Body of pancreas (tissue), 4 donors: Measurements from ENCODE around the gene HPS5.
A peak's percentile ranks its signal among the peaks of the same experiment; 100 is the strongest.

Experiments
- POLR2A ChIP-seq, 3 donors: fragments of 450-650 bp; IDR thresholded peaks; one replicate each; pipeline ENCODE4 v1.6.1; 2016; ENCODE audit warnings: antibody characterized with exemption in 3 of 3, mild to moderate bottlenecking in 2 of 3
- TF ChIP-seq, protein P1 (sequence below), 7 experiments: fragments of 450-650 bp in 4 of 7; fragments of 200-600 bp in 3 of 7; sonication (generic) in 3 of 7; IDR thresholded peaks; one replicate each; pipeline ENCODE4 v1.5.1; 2016 to 2019; ENCODE audit warnings: antibody characterized with exemption in 7 of 7

DNA sequence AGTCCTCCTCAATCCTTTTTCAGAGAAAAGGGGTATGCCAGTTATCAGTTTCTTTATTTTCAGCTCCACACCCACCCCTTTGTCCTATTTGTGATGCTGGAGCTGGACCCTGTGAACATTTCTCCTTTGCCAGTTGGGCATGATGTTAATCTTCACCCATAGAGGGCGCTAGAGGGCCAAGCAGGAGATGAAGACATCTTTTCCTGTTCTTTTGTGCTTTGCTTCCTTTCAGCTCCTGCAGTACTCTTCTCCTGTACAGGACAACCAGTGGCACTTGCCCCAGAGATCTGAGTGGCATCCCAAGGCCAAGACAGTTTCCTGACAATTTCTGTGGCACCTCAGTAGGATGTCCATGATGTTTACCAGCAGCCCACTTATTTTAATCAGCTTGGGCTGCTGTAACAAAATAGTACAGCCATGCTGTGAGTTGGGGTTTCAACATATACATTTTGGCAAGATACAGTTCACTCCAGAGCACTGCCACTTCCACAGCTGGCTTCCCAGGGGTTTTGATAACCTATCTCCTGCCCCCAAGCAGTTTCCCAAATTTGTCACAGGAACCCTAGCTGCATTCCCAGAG is 78.1 kb downstream of the HPS5 start:
- no peak for TF ChIP-seq POLR2A (IDR thresholded peaks at IDR 0.05)
- TF ChIP-seq, protein P1, sequence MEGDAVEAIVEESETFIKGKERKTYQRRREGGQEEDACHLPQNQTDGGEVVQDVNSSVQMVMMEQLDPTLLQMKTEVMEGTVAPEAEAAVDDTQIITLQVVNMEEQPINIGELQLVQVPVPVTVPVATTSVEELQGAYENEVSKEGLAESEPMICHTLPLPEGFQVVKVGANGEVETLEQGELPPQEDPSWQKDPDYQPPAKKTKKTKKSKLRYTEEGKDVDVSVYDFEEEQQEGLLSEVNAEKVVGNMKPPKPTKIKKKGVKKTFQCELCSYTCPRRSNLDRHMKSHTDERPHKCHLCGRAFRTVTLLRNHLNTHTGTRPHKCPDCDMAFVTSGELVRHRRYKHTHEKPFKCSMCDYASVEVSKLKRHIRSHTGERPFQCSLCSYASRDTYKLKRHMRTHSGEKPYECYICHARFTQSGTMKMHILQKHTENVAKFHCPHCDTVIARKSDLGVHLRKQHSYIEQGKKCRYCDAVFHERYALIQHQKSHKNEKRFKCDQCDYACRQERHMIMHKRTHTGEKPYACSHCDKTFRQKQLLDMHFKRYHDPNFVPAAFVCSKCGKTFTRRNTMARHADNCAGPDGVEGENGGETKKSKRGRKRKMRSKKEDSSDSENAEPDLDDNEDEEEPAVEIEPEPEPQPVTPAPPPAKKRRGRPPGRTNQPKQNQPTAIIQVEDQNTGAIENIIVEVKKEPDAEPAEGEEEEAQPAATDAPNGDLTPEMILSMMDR (IDR thresholded peaks at IDR 0.05) = peak; percentile 47 to 86 (median 70)
